Colonic mucosa (tissue), 4 donors: ENCODE measurements around the gene DENND2D. TPM values are rescaled to one million over a fixed set of nuclear protein-coding genes. Genes with fewer than 3 reads are reported as not detected.

Experiments
- DNase-seq: peaks from one replicate; pipeline ENCODE4 v3.0.0-alpha.2; 2020
- H3K27ac ChIP-seq: fragments of 200-600 bp; one replicate; pipeline ENCODE4 v1.8.0; 2021
- H3K27me3 ChIP-seq: fragments of 200-600 bp; one replicate; pipeline ENCODE4 v1.8.0; 2021
- H3K36me3 ChIP-seq: fragments of 200-600 bp; one replicate; pipeline ENCODE4 v1.8.0; 2021
- H3K4me1 ChIP-seq: fragments of 200-600 bp; one replicate; pipeline ENCODE4 v1.8.0; 2021; ENCODE audit warnings: mild to moderate bottlenecking
- H3K4me3 ChIP-seq: fragments of 200-600 bp; one replicate; pipeline ENCODE4 v1.8.0; 2021
- H3K9ac ChIP-seq, 2 donors: one replicate each; pipeline ENCODE4 v1.7.0; 2013; ENCODE audit warnings: control low read depth in 2 of 2, low read depth in 2 of 2, low read length in 2 of 2
- H3K9me3 ChIP-seq: fragments of 200-600 bp; one replicate; pipeline ENCODE4 v1.8.0; 2021
- CTCF ChIP-seq: fragments of 200-600 bp; IDR thresholded peaks from one replicate; pipeline ENCODE4 v1.8.0; 2022; ENCODE audit warnings: antibody characterized with exemption, mild to moderate bottlenecking
- intact Hi-C: fragments of 100-400 bp; cut with DNase I; formaldehyde crosslinking; loops from one replicate; pipeline ENCODE4 v1.14.1; 2022
- total RNA-seq, 2 donors: library from RNA; stranded (reverse); fragmentation: NEBNext Ultra II Directional in 1 of 2; extraction: Animal tissue kit (Norgen Biotek cat#: 25700) in 1 of 2; gene quantifications; one replicate each; pipeline ENCODE4 v1.2.1, GENCODE V29; 2021
- donor health status: healthy.
- donor health status: DM: no; HTN: no; CAD: no.
- donor health status: DM: no; HTN: no; CAD: no.

The DENND2D gene
- total RNA-seq, 2 donors from 2014 or later: 51.0 to 65.2 TPM

GRCh38 chr1:111225091-111225490 lies 24.6 kb upstream of the DENND2D start:
- TF ChIP-seq CTCF: no peak
- Histone ChIP-seq H3K4me1 (peaks cover 4% of the 10 kb centered on the region), H3K27ac (no peak overlapping the region), H3K36me3 (no peaks in the 10 kb centered on the region), H3K4me3 (no peak overlapping the region), H3K9me3 (no peaks in the 10 kb centered on the region), H3K9ac (no peak overlapping the region), H3K27me3 (no peaks in the 10 kb centered on the region)
- DNase-seq: no peak
- intact Hi-C loops: loop anchor here (10.0 kb wide), 1 partner anchor 80 kb away; the partner anchor contains the start of genes CEPT1 and DRAM2

- Histone ChIP-seq H3K36me3 (no peaks in the 10 kb centered on the region), H3K9me3 (no peaks in the 10 kb centered on the region), H3K4me3 (no peak overlapping the region), H3K27ac (peak overlapping the region; percentile 29), H3K4me1 (peaks cover 4% of the 10 kb centered on the region), H3K9ac (no peak overlapping the region), H3K27me3 (no peaks in the 10 kb centered on the region)
- DNase-seq: no peak
- intact Hi-C loops: loop anchor here (5.0 to 10.0 kb wide), 2 partner anchors 78 to 179 kb away; partner anchors contain the start of genes CEPT1 and DRAM2
- no peak for TF ChIP-seq CTCF
These were observed 22.8 kb upstream of the DENND2D start for GRCh38 chr1:111223126-111223685.

- DNase-seq: peak; percentile 83
- Histone ChIP-seq H3K4me3 (no peak overlapping the region), H3K4me1 (peaks cover 4% of the 10 kb centered on the region), H3K9me3 (no peaks in the 10 kb centered on the region), H3K9ac (peak overlapping the region in 1 of 2 donors; percentile 15), H3K36me3 (no peaks in the 10 kb centered on the region), H3K27ac (peak overlapping the region; percentile 29), H3K27me3 (no peaks in the 10 kb centered on the region)
- intact Hi-C loops: loop anchor here (5.0 to 10.0 kb wide), 2 partner anchors 78 to 180 kb away; partner anchors contain the start of genes CEPT1 and DRAM2
- TF ChIP-seq CTCF: peak; percentile 65
These were observed 22.1 kb upstream of the DENND2D start for GRCh38 chr1:111222308-111223125.

GRCh38 chr1:111221633-111222291 lies 21.3 kb upstream of the DENND2D start:
- peak overlapping the region; percentile 29 for H3K27ac ChIP-seq

More at GRCh38 chr1:111221633-111222291, 21.3 kb upstream of the DENND2D start:
- Histone ChIP-seq H3K9ac (no peak overlapping the region), H3K27me3 (no peaks in the 10 kb centered on the region), H3K36me3 (no peaks in the 10 kb centered on the region), H3K4me3 (no peak overlapping the region), H3K4me1 (peaks cover 4% of the 10 kb centered on the region), H3K9me3 (no peaks in the 10 kb centered on the region)
- intact Hi-C loops: loop anchor here (5.0 to 10.0 kb wide), 2 partner anchors 77 to 181 kb away; partner anchors contain the start of genes CEPT1 and DRAM2
- peak; percentile 53 for DNase-seq
- TF ChIP-seq CTCF: no peak
